SK-N-SH treated with all-trans-retinoic acid at 6 μM for 48 hours (cell line): ENCODE measurements around the gene TRIM15.
"Not testable (repeated sequence)": the region's sequence is repeated elsewhere in the genome, so short reads cannot be mapped to it uniquely, and the experiment has no call there.

Experiments
- ATAC-seq: fragments of 200-7000 bp; cut with Tn5 transposase; 3 replicates; pipeline ENCODE4 v1.9.1; 2020; ENCODE audit warnings: mild to moderate bottlenecking, moderate library complexity
- ARNTL ChIP-seq: fragments of 450-650 bp; formaldehyde crosslinking; IDR thresholded peaks from 2 replicates; pipeline ENCODE4 v1.5.0; 2020; ENCODE audit warnings: low read depth, mild to moderate bottlenecking, moderate library complexity, borderline replicate concordance
- CREB5 ChIP-seq: fragments of 250-450 bp; sonication (Bioruptor Pico); IDR thresholded peaks from 2 replicates; pipeline ENCODE4 v1.5.1; 2020; ENCODE audit warnings: low read depth, mild to moderate bottlenecking, moderate library complexity
- CSDC2 ChIP-seq: fragments of 250-450 bp; sonication (Bioruptor Pico); IDR thresholded peaks from 2 replicates; pipeline ENCODE4 v1.5.0; 2020; ENCODE audit warnings: mild to moderate bottlenecking, moderate library complexity
- GLIS3 ChIP-seq: fragments of 250-450 bp; sonication (Bioruptor Pico); IDR thresholded peaks from 2 replicates; pipeline ENCODE4 v1.5.0; 2020; ENCODE audit warnings: mild to moderate bottlenecking, moderate library complexity
- ISL1 ChIP-seq: fragments of 250-450 bp; sonication (Bioruptor Pico); IDR thresholded peaks from 2 replicates; pipeline ENCODE4 v2.1.2; 2022; ENCODE audit warnings: mild to moderate bottlenecking, moderate library complexity
- OSR1 ChIP-seq: fragments of 250-450 bp; sonication (Bioruptor Pico); IDR thresholded peaks from 2 replicates; pipeline ENCODE4 v1.8.0; 2022; ENCODE audit warnings: moderate library complexity, mild to moderate bottlenecking, inconsistent platforms
- PATZ1 ChIP-seq: fragments of 250-450 bp; sonication (Bioruptor Pico); IDR thresholded peaks from 2 replicates; pipeline ENCODE4 v1.8.0; 2020; ENCODE audit warnings: mild to moderate bottlenecking, moderate library complexity, borderline replicate concordance
- POU6F1 ChIP-seq: fragments of 250-450 bp; sonication (Bioruptor Pico); IDR thresholded peaks from 2 replicates; pipeline ENCODE4 v1.8.0; 2021; ENCODE audit warnings: low read depth, mild to moderate bottlenecking, moderate library complexity, borderline replicate concordance
- PPARA ChIP-seq: fragments of 250-450 bp; sonication (Bioruptor Pico); IDR thresholded peaks from 2 replicates; pipeline ENCODE4 v1.5.0; 2020; ENCODE audit warnings: mild to moderate bottlenecking, borderline replicate concordance
- RARB ChIP-seq: fragments of 250-450 bp; sonication (Bioruptor Pico); IDR thresholded peaks from 2 replicates; pipeline ENCODE4 v1.8.0; 2021; ENCODE audit warnings: mild to moderate bottlenecking, moderate library complexity
- SNAI2 ChIP-seq: fragments of 250-450 bp; sonication (Bioruptor Pico); IDR thresholded peaks from 2 replicates; pipeline ENCODE4 v1.5.0; 2020; ENCODE audit warnings: mild to moderate bottlenecking, moderate library complexity
- TCF4 ChIP-seq: fragments of 250-450 bp; sonication (Bioruptor Pico); IDR thresholded peaks from 2 replicates; pipeline ENCODE4 v1.8.0; 2021; ENCODE audit warnings: mild to moderate bottlenecking, moderate library complexity, borderline replicate concordance
- TOX ChIP-seq: fragments of 250-450 bp; sonication (Bioruptor Pico); IDR thresholded peaks from 2 replicates; pipeline ENCODE4 v1.8.0; 2021; ENCODE audit warnings: mild to moderate bottlenecking, moderate library complexity, borderline replicate concordance
- TSHZ2 ChIP-seq: fragments of 250-450 bp; sonication (Bioruptor Pico); IDR thresholded peaks from 2 replicates; pipeline ENCODE4 v1.5.0; 2020; ENCODE audit warnings: mild to moderate bottlenecking, moderate library complexity
- ZC3H10 ChIP-seq: fragments of 250-450 bp; sonication (Bioruptor Pico); IDR thresholded peaks from 2 replicates; pipeline ENCODE4 v1.5.1; 2021; ENCODE audit warnings: mild to moderate bottlenecking, moderate library complexity
- ZFP3 ChIP-seq: fragments of 250-450 bp; sonication (Bioruptor Pico); IDR thresholded peaks from 2 replicates; pipeline ENCODE4 v1.5.0; 2020; ENCODE audit warnings: mild to moderate bottlenecking, moderate library complexity
- ZFP30 ChIP-seq: fragments of 450-650 bp; formaldehyde crosslinking; IDR thresholded peaks from 2 replicates; pipeline ENCODE4 v1.5.0; 2022; ENCODE audit warnings: mild to moderate bottlenecking, moderate library complexity
- ZNF565 ChIP-seq: fragments of 450-650 bp; formaldehyde crosslinking; conservative IDR thresholded peaks from 2 replicates; pipeline ENCODE4 v1.5.0; 2020; ENCODE audit warnings: low read depth, mild to moderate bottlenecking, moderate library complexity
- ZNF70 ChIP-seq: fragments of 450-650 bp; formaldehyde crosslinking; IDR thresholded peaks from 2 replicates; pipeline ENCODE4 v1.5.0; 2020; ENCODE audit warnings: mild to moderate bottlenecking, moderate library complexity
- ZNF8 ChIP-seq: fragments of 450-650 bp; formaldehyde crosslinking; IDR thresholded peaks from 2 replicates; pipeline ENCODE4 v1.5.0; 2020; ENCODE audit warnings: mild to moderate bottlenecking, moderate library complexity

The TRIM15 gene

GRCh38 chr6:30136570-30137286 lies 26.6 kb upstream of the TRIM15 start:
- ATAC-seq, result no peak
- no peak for TF ChIP-seq ARNTL (CRISPR knock-in tag)
- no peak for TF ChIP-seq TCF4 (CRISPR knock-in tag)
- no peak for TF ChIP-seq GLIS3 (CRISPR knock-in tag)
- TF ChIP-seq ZNF70, result no peak
- no peak for TF ChIP-seq ZNF8 (CRISPR knock-in tag)
- TF ChIP-seq SNAI2, result no peak
- TF ChIP-seq TOX, result no peak
- TF ChIP-seq POU6F1, result no peak
- TF ChIP-seq ZFP30 (CRISPR knock-in tag), result no peak
- no peak for TF ChIP-seq ISL1 (CRISPR knock-in tag)
- TF ChIP-seq OSR1 (CRISPR knock-in tag), result no peak
- TF ChIP-seq RARB (CRISPR knock-in tag), result no peak
- TF ChIP-seq ZC3H10 (CRISPR knock-in tag), result no peak
- TF ChIP-seq PATZ1 (CRISPR knock-in tag), result no peak
- TF ChIP-seq PPARA (CRISPR knock-in tag), result no peak
- no peak for TF ChIP-seq ZNF565 (CRISPR knock-in tag)
- TF ChIP-seq CSDC2 (CRISPR knock-in tag), result no peak
- TF ChIP-seq ZFP3 (CRISPR knock-in tag), result no peak
- TF ChIP-seq TSHZ2 (CRISPR knock-in tag), result no peak

GRCh38 chr6:30140240-30140639 lies 23.1 kb upstream of the TRIM15 start:
- ATAC-seq, result not testable (repeated sequence)

- no peak for ATAC-seq
- TF ChIP-seq ZFP3 (CRISPR knock-in tag) (no peak), PPARA (CRISPR knock-in tag) (no peak), ZNF70 (no peak), TOX (no peak), CSDC2 (CRISPR knock-in tag) (no peak), RARB (CRISPR knock-in tag) (no peak), POU6F1 (no peak), ZNF565 (CRISPR knock-in tag) (no peak), CREB5 (CRISPR knock-in tag) (no peak), ZNF8 (CRISPR knock-in tag) (no peak)
Measured at GRCh38 chr6:30142665-30143064, 20.7 kb upstream of the TRIM15 start.
